ENCODE results near the gene GMFB. TPM values are rescaled to one million over a fixed set of nuclear protein-coding genes. Genes with fewer than 3 reads are reported as not detected.
A peak's percentile ranks its signal among the peaks of the same experiment; 100 is the strongest.

GMFB gene
- total and polyA plus RNA-seq, 9 of the 15 experiments (the other 6 are each of a cell fraction or from before 2014, with no cell fraction given): 14.0 to 31.7 (median 20.5) TPM

GRCh38 chr14:54516709-54517108 lies 27.9 kb upstream of the GMFB start (continued):
- TF ChIP-seq REST (IDR thresholded peaks at IDR 0.05; ENCODE audit: borderline replicate concordance) (no peak), REST (CRISPR knock-in tag; IDR thresholded peaks at IDR 0.05; ENCODE audit: low read depth) (no peak), CEBPB (tag; IDR thresholded peaks at IDR 0.05) (peak; percentile 71)
